Measurements from ENCODE around the gene CDC14A.
A peak's percentile ranks its signal among the peaks of the same experiment; 100 is the strongest.

Gene CDC14A

GRCh38 chr1:100455478-100456072, 103.3 kb downstream of the CDC14A start:
- H3K4me3 ChIP-seq (ENCODE audit: low read depth, low read length) = no peak overlapping the region
- peak; percentile 26; the same call in 1 of the 2 replicates for TF ChIP-seq CTCF (IDR thresholded peaks at IDR 0.05; ENCODE audit: low read depth, low read length)

- no peak for TF ChIP-seq CTCF (IDR thresholded peaks at IDR 0.05; ENCODE audit: low read depth, low read length)
- no peak overlapping the region for H3K4me3 ChIP-seq (ENCODE audit: low read depth, low read length)
These were observed 104.6 kb downstream of the CDC14A start for GRCh38 chr1:100456880-100457279.

- no peak for TF ChIP-seq CTCF (IDR thresholded peaks at IDR 0.05; ENCODE audit: low read depth, low read length)
- no peak overlapping the region for H3K4me3 ChIP-seq (ENCODE audit: low read depth, low read length)
These were observed 105.4 kb downstream of the CDC14A start for GRCh38 chr1:100457683-100458082.

- TF ChIP-seq CTCF (IDR thresholded peaks at IDR 0.05; ENCODE audit: low read depth, low read length) = no peak
- no peak overlapping the region for H3K4me3 ChIP-seq (ENCODE audit: low read depth, low read length)
These were observed 106.5 kb downstream of the CDC14A start for GRCh38 chr1:100458661-100459357.

GRCh38 chr1:100459358-100460114, 107.2 kb downstream of the CDC14A start:
- peak; percentile 83 for TF ChIP-seq CTCF (IDR thresholded peaks at IDR 0.05; ENCODE audit: low read depth, low read length)
- H3K4me3 ChIP-seq (ENCODE audit: low read depth, low read length) = no peak overlapping the region

- no peak overlapping the region for H3K4me3 ChIP-seq (ENCODE audit: low read depth, low read length)
- no peak for TF ChIP-seq CTCF (IDR thresholded peaks at IDR 0.05; ENCODE audit: low read depth, low read length)
These were observed 108.9 kb downstream of the CDC14A start for GRCh38 chr1:100461222-100461621.
